Choroid plexus epithelial cell (primary cell): ENCODE data around the gene UBXN6.

Source experiments
- DNase-seq: peaks from one replicate; pipeline ENCODE4 v3.0.0-alpha.2; 2010; ENCODE audit warnings: low read depth
- H3K4me3 ChIP-seq: 2 replicates; pipeline ENCODE4 v1.5.1; 2011; ENCODE audit warnings: low read depth, mild to moderate bottlenecking, control low read depth, low read length, moderate library complexity
- TF ChIP-seq, protein P1 (sequence below): conservative IDR thresholded peaks from 2 replicates; pipeline ENCODE4 v1.5.1; 2011; ENCODE audit warnings: low read depth, mild to moderate bottlenecking, control low read depth, inconsistent platforms, low read length, moderate library complexity

Gene UBXN6

DNA sequence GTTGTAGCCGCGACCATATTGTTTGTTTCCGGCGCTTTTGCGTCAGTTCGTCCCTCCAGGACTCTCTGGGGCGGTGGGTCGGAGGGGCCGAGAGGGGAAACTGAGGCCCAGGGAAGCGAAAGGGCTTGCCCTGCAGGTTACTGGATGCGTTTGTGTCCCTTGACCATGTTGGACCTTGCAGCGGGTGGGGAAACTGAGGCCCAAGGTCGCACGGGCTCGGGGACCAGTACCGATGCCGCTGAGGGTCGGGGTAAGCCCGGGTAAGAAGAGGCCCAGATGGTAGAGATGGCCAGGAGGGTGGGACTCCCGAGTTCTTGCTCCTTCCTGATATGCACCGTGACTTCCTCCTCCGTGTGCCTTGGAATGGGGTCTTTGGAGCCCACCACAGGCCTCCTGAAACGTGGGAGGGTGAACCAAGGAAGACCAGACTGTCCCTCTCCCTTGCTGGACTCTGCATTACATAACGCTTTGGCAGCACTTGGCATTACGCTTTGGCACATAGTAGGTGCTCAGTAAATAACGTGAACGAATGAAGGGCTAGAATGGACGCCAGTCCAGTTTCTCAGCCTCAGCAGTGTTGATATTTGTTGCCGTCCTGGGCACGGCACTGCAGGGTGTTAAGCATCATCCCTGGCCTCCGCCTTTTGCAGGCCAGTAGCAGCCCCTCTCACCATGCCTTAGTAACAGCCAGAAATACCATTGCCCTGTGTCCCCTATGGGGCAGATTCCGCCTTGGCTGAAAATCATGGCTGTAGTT, 54.4 kb downstream of the UBXN6 start:
- peak overlapping the region; percentile 78 for H3K4me3 ChIP-seq
- DNase-seq: no peak
- TF ChIP-seq, protein P1, sequence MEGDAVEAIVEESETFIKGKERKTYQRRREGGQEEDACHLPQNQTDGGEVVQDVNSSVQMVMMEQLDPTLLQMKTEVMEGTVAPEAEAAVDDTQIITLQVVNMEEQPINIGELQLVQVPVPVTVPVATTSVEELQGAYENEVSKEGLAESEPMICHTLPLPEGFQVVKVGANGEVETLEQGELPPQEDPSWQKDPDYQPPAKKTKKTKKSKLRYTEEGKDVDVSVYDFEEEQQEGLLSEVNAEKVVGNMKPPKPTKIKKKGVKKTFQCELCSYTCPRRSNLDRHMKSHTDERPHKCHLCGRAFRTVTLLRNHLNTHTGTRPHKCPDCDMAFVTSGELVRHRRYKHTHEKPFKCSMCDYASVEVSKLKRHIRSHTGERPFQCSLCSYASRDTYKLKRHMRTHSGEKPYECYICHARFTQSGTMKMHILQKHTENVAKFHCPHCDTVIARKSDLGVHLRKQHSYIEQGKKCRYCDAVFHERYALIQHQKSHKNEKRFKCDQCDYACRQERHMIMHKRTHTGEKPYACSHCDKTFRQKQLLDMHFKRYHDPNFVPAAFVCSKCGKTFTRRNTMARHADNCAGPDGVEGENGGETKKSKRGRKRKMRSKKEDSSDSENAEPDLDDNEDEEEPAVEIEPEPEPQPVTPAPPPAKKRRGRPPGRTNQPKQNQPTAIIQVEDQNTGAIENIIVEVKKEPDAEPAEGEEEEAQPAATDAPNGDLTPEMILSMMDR: no peak

DNA sequence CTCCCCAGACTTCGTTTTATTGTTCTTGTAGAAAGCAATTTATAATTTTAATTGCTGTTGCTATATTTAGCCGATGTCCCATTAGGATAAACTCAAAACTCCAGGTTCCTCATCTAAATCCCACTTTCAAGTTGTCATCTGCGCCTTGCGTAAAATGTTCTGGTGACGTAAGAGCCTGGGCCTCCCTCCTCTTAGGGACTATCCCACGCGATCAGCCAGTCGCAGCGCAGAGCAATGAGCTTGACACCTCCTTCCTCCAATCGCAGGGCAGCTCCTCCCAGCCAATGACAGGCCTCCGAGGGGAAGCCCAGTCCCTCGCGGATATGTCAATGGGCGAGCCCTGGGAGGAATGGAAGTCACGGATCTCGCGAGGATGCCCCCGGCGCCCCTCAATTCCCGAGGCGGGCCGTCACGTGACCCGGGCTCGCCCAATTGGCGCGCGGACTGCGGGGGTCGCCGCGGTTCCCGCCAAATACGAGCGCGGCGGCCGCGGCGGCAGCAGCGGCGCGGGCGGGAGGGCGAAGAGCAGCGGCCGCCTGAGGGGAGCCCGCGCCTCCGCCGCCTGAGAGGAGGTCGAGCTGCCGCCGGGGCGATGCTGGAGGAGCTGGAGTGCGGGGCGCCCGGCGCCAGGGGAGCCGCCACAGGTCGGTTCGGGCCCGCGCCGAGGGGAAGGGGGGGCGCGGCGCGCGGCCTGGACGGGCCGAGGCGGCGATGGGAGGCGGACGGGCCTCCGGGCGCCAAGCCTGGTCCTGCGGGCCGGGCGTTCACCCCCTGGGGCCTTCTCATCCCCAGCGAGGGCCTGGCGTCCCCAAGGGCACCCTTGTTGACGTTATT, 55.2 kb downstream of the UBXN6 start, which contains the start of gene CHAF1A:
Gene CHAF1A (plus strand): TSS at position 470 of the 834 bp plus-strand sequence. CDS start 123 bp downstream, at position 593.
- TF ChIP-seq, protein P1: no peak
- H3K4me3 ChIP-seq: peak within 1 kb of the TSS; percentile 78
- peak; percentile 100 for DNase-seq

DNA sequence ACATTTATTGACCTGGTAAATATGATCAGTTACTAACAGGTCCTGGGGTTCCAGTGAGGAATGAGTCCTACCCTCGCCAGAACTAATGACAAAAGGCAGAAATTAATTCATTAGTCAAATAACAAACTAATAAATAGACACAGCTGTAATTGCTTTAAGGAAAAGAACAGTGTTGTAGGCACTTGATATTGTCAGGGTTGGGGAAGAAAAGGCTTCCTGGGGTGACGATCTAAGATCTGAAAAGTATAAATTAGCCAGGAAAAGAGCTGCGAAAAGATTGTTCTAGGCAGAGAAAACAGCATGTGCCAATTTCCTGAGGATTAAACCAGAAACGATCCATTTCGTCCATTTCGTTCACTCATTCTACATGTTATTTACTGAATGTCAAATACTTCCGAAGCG, 55.8 kb downstream of the UBXN6 start:
- TF ChIP-seq, protein P1: no peak
- peak overlapping the region; percentile 41 for H3K4me3 ChIP-seq
- no peak for DNase-seq

DNA sequence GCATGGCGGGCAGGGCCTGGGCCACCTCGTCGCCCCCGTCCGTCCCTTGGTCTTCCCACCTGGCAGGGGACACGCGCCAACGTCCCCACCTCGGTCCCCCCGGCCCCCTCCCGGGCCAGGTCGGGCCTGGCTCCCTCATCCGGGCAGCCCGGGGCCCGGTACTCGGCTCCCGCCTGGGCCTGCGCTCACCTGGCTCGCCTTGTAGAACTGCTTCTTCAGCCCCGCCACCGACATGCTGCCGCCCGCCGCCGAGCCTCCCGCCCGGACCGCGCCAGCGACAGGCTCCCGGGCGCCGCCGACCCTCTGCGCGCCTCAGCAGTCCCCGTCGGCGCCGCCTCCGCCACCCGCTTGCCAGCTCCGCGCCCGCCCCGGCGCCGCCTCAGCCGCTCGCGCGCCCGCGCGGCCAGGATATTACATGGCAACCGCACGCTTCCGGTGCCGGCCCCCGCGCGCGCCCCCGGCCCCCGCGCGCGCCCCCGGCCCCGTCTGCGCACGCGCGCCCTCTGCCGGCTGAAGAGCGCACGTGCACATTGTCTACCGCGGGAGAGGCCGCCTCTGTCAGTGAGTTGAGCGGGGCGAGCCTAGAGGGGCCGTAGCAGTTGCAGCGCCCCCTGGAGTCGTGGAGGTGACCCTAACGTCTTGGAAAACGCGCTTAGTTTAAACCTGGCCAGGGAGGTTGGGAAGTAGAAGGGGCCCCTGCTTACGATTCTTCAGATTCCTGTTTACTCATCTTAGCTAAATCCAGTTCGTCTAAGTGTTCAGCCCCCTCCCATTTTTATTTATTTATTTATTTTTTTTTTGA, 57.3 kb downstream of the UBXN6 start, which contains the start of gene SH3GL1:
Gene SH3GL1 (minus strand): TSS at position 413 of the 802 bp plus-strand sequence. CDS start 179 bp downstream, at position 234.
- TF ChIP-seq, protein P1: peak; percentile 86
- peak; percentile 94 for DNase-seq
- H3K4me3 ChIP-seq: peak within 1 kb of the TSS; percentile 91

DNA sequence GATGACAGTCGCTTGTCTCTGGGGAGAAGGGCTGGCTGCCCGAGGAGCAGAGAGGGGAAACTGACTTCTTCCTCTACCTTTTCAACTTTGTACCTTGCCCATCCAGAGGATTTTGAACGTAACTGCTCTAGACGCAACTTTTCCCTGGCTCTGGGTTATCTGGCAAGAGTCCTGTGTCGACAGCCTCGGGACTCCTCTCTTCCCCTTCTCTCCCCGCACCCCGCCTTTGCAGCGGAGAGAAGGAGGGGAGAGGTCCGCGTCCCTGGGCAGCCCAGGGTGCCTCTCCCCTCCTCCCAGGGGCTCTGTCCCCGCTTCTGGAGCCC, 57.8 kb downstream of the UBXN6 start:
- no peak for DNase-seq
- TF ChIP-seq, protein P1: no peak
- H3K4me3 ChIP-seq: peak overlapping the region; percentile 91

- TF ChIP-seq, protein P1: no peak
- no peak overlapping the region for H3K4me3 ChIP-seq
- DNase-seq: no peak
These were observed 60.4 kb downstream of the UBXN6 start for GRCh38 chr19:4396949-4397783.
